ENCODE data around the gene SCG3.

- TF ChIP-seq FOXK2 (IDR thresholded peaks at IDR 0.05) (no peak), HDGF (IDR thresholded peaks at IDR 0.05; ENCODE audit: borderline replicate concordance) (no peak), SP1 (IDR thresholded peaks at IDR 0.05) (no peak), ARNT (IDR thresholded peaks at IDR 0.05) (no peak), BHLHE40 (IDR thresholded peaks at IDR 0.05; ENCODE audit: borderline replicate concordance) (no peak), NFRKB (IDR thresholded peaks at IDR 0.05) (no peak)
These were observed at the start of gene SCG3 for GRCh38 chr15:51681303-51681963.

All from HEK293T (cell line).